Islet precursor cell (in vitro differentiated cells): ENCODE results near the gene NPAS3.

Source experiments
- DNase-seq: peaks from one replicate; pipeline ENCODE4 v3.0.0-alpha.2; 2018

NPAS3 gene

GRCh38 chr14:33273978-33274377 is 335.3 kb downstream of the NPAS3 start:
- no peak for DNase-seq

GRCh38 chr14:33275879-33276278 is 337.2 kb downstream of the NPAS3 start:
- no peak for DNase-seq

GRCh38 chr14:33279865-33280264 is 341.2 kb downstream of the NPAS3 start:
- no peak for DNase-seq

DNA sequence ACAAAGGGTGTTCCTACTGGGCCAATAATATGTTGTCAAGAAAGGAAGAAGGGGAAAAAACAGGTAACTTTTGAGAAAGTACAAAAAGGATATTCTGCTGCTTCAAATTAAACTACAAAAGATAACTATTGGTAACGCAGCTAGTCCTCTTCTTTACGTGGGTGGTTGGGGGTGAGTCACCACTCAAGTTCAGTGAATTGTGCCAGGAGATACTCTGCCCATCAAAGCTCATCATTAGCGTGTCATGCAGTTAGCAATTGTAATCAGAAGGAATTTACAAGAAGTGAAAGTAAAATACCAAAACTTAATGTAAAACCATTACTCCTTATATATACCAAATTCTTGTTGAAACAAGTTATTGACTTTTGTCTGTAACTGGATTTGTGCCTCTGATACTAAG is 342.0 kb downstream of the NPAS3 start:
- DNase-seq: no peak

DNA sequence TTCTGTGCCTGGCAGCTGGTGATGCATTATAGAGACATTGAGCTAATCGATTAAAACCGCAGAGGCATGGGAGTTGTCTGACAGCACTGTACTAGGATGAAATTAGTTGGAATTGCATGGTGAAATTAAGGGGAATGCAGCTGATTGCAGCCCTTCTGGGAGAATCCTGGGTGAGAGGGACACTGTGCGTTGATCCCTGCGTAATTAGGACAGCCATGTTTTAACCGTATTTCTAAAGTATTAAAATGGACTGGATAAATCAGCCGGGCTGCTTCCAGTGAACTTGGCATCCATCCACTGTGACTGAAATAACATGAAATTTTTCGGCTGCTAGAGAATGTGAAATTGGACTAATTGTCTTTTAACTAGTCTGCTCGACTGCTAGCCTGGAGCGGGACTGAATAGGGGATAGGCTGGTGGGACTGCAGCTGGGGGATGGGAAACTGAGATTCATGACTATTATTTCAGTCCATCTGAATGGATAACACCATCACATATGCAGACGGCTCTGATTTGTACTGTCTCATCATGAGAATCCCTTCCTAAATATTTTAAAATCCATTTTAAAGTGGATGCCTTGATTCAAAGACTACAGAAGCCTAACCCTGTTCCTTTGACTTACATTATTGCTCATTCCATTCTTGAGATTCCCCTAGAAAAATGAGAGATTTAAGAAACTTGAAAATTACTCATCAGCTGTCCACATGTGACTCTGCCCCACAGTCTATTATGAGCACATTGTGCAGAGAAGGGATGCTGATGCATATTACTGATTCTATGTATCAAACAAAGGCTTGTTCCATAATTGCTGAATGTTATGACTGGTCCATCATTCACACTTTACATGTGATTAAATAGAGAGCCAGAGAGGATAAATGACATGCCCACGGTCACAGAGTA is 343.9 kb downstream of the NPAS3 start:
- DNase-seq: no peak

GRCh38 chr14:33285902-33286700 is 347.4 kb downstream of the NPAS3 start:
- DNase-seq: no peak

- no peak for DNase-seq
Measured at GRCh38 chr14:33287189-33287588, 348.5 kb downstream of the NPAS3 start.

DNA sequence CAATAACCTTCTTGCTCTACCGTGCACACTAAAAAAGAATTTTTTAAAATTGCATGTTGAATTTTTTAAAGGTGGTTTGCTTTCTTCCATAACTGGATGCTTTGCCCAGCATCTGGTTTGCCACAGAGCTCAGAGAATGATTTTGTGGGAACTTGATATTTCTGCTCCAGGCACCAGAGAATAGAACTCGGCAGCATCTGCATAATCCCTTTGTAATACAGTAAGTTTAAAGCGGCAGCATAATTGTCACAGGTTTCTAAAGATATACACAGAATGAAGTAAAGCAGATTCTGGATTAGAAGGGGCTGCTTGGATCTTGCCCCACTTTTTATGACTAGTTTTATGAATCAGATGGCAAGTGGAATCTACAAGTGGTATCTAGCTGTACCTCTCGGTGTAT is 352.0 kb downstream of the NPAS3 start:
- DNase-seq: no peak

GRCh38 chr14:33291529-33292104 is 352.9 kb downstream of the NPAS3 start:
- no peak for DNase-seq

DNA sequence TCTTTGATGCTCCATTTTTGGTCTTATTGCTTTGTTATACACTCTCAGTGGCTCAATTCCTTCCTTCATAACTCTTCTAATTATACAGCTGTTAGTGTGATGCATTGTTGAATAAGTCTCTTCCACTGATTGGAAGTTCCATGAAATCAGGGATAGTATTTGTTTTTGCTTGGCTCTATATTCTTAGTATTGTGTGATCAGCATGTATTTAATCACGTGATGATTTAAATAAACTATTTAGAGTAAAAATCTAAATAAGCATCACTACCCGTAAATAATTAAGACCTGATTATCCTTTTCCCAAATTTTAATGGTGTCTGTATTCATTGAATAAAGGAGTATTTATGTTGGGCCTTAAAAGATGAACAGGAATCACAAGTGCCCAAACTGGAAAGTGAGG is 355.7 kb downstream of the NPAS3 start:
- no peak for DNase-seq

- no peak for DNase-seq
Measured at GRCh38 chr14:33297565-33297964, 358.9 kb downstream of the NPAS3 start.

DNA sequence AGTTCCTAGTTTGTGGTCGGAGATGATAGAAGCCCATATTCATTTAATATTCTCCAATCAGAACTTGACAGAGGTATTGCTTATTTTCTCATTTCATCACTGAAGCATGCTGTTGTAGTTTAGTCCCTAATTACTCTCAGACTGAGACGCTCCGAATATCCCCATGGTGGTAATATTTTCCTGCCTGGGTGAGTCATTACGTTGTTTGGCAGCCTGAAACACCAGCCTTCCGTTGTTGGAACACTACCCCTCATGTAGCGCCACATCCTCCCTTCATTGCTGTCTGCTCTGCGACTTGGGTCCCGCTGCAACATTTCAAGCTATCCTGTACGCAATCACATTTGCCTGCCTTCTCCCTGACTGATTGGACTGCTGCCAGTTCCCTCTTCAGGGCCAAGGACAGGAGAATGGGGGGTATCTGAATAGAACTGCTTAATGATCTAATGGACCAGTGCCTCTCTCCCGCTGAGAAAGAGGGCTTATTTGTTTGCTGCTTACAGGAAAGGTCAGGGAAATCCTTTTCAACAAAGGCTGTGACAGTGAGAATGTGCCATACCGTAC is 369.1 kb downstream of the NPAS3 start:
- DNase-seq: no peak

DNA sequence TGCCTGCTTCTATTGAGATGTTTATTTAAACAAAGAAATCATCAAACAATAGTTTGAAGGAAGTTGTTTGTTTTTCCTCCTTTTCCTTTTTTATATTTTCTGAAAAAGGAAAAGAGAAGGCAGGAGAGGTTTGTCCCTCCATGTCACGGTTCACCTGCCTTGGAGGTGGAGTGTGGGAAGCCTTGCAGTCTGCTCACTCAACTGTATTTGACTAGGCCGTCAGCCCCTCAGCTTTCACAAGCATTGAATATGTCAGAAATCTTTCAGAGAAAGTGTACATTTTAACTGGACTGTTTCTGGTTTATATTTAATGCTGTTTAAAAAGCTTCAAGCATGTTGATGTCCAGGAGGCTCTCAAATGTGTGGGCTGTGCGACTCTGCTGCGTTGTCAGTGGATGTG is 370.4 kb downstream of the NPAS3 start:
- DNase-seq: no peak

DNA sequence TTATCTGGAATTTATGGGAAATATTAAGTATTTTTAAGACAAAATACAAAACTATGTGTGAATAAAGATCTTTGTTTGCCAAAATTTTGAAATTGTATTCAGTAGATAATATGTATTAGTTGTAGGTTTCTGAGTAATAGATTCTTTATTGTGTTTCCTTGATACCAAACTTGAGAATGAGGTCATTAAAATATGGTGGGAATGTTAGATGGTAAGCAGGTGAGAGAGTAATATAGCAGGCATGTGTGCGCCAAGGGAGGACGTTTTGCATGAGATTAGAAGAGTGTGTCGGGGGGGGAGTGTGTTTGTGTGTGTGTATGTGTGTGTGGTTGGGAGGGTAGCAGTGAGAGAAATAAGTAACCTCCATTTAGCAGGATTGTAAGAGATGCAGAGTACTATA is 376.5 kb downstream of the NPAS3 start:
- no peak for DNase-seq

GRCh38 chr14:33315721-33316120 is 377.0 kb downstream of the NPAS3 start:
- DNase-seq: no peak

- DNase-seq: no peak
Measured at GRCh38 chr14:33317675-33318074, 379.0 kb downstream of the NPAS3 start.

- no peak for DNase-seq
Measured at GRCh38 chr14:33323979-33324378, 385.3 kb downstream of the NPAS3 start.

GRCh38 chr14:33331176-33331949 is 392.7 kb downstream of the NPAS3 start:
- no peak for DNase-seq

DNA sequence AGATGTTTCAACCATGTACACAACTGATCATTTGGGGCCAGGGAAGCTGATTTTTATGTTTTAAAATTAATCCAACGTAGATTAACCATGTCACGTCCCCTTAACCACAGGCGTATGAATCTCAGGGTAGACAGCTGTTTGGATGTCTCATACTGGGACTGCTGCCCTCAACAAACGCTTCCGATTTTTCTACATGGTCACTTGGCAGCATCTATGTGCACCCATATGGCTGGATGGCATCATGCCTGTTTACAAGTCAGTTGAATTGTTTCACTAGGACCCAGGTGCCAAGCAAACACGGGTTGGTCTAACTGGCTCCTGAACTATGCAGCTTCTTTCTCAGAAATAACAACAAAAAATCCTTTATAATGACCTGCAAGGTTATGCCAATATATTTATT is 393.8 kb downstream of the NPAS3 start:
- no peak for DNase-seq

- peak; percentile 92 for DNase-seq
Measured at GRCh38 chr14:33335366-33335765, 396.7 kb downstream of the NPAS3 start.

GRCh38 chr14:33342299-33342974 is 403.8 kb downstream of the NPAS3 start:
- DNase-seq: no peak

GRCh38 chr14:33343016-33343415 is 404.3 kb downstream of the NPAS3 start:
- DNase-seq: no peak
